GM23248 (cell line): Measurements from ENCODE around the gene CENPX.

Source experiments
- EZH2 ChIP-seq: fragments of 200-600 bp; sonication (generic); IDR thresholded peaks from 2 replicates; pipeline ENCODE4 v1.6.1; 2018; ENCODE audit warnings: antibody characterized with exemption, mild to moderate bottlenecking; ENCODE audit not compliant: insufficient read depth, poor library complexity, severe bottlenecking
- EZH2phosphoT487 ChIP-seq: fragments of 200-600 bp; sonication (generic); IDR thresholded peaks from 2 replicates; pipeline ENCODE4 v1.6.1; 2018; ENCODE audit warnings: antibody characterized with exemption, moderate library complexity, mild to moderate bottlenecking, low read depth; ENCODE audit not compliant: insufficient read depth

DNA sequence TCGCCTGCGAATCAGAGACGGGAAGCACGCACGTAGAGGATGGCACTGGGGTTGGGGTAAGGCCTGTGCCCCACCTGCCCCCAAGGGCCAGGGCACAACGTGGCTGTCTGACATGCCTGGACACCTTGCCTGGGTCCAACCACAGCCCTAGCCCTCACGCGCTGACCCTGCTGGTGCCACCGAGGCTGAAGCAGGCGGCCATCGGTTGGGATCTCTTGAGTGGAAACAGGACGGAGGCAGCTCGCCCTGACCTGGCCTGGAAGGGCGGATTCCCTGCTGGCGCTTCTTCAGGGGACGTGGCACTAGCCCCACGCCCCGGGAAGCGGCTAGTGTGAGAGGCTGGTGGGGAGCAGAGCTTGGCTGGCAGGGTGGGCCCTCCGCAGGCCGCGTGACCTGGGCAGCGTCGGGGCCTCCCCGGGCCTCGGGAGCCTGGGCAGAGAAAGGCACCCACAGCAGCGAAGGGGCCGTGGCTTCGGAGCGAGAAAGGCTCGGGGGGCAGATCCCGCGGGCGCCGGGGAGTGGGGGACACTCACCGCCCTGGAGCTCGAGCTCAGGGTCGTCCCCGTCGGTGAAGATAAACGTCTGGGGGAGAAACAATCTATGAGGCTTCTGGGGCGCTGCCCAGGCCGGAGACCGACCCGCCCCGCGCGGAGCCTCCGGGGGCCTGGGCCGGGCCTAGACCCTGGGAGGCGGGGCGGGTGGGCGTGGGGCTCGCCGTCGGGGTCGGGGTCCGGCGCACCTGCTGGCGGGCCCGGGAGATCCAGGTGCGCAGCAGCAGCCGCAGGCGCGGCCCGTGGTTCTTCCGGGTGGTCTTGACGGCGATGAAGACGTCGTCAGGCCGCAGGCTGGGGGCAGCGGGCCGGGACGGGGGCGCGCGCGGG, 28.3 kb upstream of the CENPX start:
- TF ChIP-seq EZH2phosphoT487: no peak
- TF ChIP-seq EZH2: no peak
